Measurements from ENCODE around the gene TMEM114.

The TMEM114 gene

DNA sequence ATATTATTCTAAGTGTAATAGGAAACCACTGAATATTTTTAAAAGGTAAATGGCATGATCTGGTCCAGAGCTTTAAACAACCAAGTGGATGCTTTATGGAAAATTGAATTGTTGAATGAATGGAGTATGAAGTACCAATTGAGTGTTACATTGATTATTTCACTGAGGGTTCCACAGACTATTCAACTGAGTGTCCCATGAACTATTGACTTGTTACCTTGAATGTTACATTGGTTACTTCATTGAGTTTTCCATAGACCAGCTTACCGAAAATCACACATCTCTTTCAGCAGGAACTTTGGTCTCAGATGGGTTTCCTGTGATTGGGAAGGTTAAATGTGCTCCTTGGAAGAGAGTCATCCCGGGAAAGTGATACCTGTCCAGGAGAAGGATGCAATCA lies 56.8 kb downstream of the TMEM114 start:
- Histone ChIP-seq H3K36me3 (replicated peaks) (no peaks in the 10 kb centered on the region), H3K27ac (no peak overlapping the region), H3K27me3 (replicated peaks) (no peaks in the 10 kb centered on the region), H3K4me3 (ENCODE audit: low read depth, low read length) (no peak overlapping the region)
- DNase-seq: no peak
- in situ Hi-C loops (cut with HindIII; ENCODE audit: low pct_ligation_motif_present, low sequenced_read_pairs): no loop called here
- TF ChIP-seq, protein P1, sequence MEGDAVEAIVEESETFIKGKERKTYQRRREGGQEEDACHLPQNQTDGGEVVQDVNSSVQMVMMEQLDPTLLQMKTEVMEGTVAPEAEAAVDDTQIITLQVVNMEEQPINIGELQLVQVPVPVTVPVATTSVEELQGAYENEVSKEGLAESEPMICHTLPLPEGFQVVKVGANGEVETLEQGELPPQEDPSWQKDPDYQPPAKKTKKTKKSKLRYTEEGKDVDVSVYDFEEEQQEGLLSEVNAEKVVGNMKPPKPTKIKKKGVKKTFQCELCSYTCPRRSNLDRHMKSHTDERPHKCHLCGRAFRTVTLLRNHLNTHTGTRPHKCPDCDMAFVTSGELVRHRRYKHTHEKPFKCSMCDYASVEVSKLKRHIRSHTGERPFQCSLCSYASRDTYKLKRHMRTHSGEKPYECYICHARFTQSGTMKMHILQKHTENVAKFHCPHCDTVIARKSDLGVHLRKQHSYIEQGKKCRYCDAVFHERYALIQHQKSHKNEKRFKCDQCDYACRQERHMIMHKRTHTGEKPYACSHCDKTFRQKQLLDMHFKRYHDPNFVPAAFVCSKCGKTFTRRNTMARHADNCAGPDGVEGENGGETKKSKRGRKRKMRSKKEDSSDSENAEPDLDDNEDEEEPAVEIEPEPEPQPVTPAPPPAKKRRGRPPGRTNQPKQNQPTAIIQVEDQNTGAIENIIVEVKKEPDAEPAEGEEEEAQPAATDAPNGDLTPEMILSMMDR (IDR thresholded peaks at IDR 0.05; ENCODE audit: low read depth, low read length, missing control alignments): no peak

DNA sequence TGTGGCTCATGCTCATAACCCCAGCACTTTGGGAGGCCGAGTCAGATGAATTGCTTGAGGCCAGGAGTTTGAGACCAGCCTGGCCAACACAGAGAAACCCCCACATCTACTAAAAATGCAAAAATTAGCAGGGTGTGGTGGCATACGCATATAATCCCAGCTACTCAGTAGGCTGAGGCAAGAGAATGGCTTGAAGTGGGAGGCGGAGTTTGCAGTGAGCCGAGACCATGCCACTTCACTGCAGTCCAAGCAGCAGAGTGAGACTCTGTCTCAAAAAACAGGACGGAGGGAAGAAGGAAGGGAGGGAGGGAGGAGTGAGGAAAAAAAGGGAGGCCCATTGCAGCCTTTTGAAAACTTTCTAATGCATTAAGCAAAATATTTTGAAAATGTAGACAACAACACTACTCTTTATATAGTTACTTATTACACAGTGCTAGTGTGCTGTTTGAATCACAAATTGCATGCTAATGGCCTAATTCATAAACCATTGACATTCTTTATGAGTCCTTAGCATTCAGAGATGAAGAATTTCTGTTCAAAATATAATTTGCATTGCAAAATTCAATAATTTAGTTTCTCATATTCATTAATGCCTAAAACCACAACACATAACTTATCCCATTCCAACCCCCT lies 59.4 kb downstream of the TMEM114 start:
- no peak overlapping the region for H3K4me3 ChIP-seq (ENCODE audit: low read depth, low read length)
- TF ChIP-seq, protein P1 (IDR thresholded peaks at IDR 0.05; ENCODE audit: low read depth, low read length, missing control alignments): no peak
- in situ Hi-C loops (cut with HindIII; ENCODE audit: low pct_ligation_motif_present, low sequenced_read_pairs): no loop called here
- H3K27ac ChIP-seq: no peak overlapping the region
- DNase-seq: no peak
- H3K27me3 ChIP-seq (replicated peaks): no peaks in the 10 kb centered on the region
- H3K36me3 ChIP-seq (replicated peaks): no peaks in the 10 kb centered on the region

DNA sequence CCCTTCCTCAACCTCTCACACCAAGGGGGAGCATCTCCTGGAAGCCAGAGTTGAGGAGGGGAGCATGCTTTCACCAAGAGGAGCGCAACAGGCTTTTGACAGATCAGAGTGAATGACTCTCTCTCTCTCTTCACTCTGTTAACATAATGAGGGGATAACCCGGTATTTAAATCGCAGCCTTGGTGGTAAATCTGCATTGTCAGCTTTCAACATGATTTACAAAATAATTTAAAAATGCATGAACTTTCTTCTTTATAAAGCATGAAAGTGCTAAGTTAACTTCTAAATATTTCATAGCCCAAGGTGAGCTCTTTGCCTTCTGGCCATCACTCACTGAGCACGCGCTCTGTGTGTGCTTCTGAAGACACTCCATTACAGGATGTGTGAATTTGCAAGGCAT lies 61.8 kb downstream of the TMEM114 start:
- no peaks in the 10 kb centered on the region for H3K27me3 ChIP-seq (replicated peaks)
- no peaks in the 10 kb centered on the region for H3K36me3 ChIP-seq (replicated peaks)
- DNase-seq: no peak
- H3K27ac ChIP-seq: no peak overlapping the region
- TF ChIP-seq, protein P1 (IDR thresholded peaks at IDR 0.05; ENCODE audit: low read depth, low read length, missing control alignments): no peak
- in situ Hi-C loops (cut with HindIII; ENCODE audit: low pct_ligation_motif_present, low sequenced_read_pairs): no loop called here
- no peak overlapping the region for H3K4me3 ChIP-seq (ENCODE audit: low read depth, low read length)

DNA sequence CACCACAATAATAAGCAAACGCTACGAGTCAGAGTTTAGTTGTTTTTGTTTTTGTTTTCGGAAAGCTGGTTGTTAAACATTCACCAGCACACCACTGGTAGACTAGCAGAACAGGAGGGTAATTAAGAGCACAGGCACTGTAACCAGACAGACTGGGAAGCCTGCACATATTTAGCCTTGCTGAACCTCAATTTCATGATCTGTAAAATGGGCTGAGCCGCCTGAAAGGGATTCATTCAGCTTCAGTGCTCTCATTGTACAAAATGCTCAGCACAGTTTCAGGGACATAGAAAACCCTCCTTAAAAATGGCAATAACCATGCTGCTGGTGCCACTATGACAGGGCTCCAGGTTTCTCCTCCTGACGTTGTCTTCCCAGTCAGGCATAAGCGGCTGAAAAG lies 66.4 kb downstream of the TMEM114 start:
- H3K27me3 ChIP-seq (replicated peaks): no peaks in the 10 kb centered on the region
- no peaks in the 10 kb centered on the region for H3K36me3 ChIP-seq (replicated peaks)
- TF ChIP-seq, protein P1 (IDR thresholded peaks at IDR 0.05; ENCODE audit: low read depth, low read length, missing control alignments): no peak
- H3K27ac ChIP-seq: no peak overlapping the region
- H3K4me3 ChIP-seq (ENCODE audit: low read depth, low read length): no peak overlapping the region
- in situ Hi-C loops (cut with HindIII; ENCODE audit: low pct_ligation_motif_present, low sequenced_read_pairs): no loop called here
- no peak for DNase-seq

DNA sequence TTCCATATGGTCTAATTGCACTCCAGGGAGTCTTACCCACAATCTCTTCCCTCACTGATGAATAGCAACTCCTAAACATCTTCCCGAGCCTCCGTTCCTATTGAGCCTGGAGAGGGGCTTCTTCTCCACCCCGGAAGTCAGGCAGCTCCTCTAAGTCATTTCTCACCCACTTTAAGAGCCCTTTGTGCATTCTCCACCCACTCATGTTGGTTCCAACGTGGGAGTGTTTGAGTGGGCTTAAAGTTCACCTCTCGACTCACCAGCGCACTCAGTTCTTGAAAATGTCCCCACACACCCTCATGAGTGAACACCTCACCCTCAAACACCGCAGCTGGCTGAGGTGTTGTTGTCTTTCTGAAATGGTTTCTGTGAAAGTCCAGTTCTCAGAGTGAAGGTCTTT lies 67.6 kb downstream of the TMEM114 start:
- DNase-seq: no peak
- in situ Hi-C loops (cut with HindIII; ENCODE audit: low pct_ligation_motif_present, low sequenced_read_pairs): no loop called here
- H3K27ac ChIP-seq: no peak overlapping the region
- TF ChIP-seq, protein P1 (IDR thresholded peaks at IDR 0.05; ENCODE audit: low read depth, low read length, missing control alignments): no peak
- H3K4me3 ChIP-seq (ENCODE audit: low read depth, low read length): no peak overlapping the region
- no peaks in the 10 kb centered on the region for H3K36me3 ChIP-seq (replicated peaks)
- H3K27me3 ChIP-seq (replicated peaks): no peaks in the 10 kb centered on the region

DNA sequence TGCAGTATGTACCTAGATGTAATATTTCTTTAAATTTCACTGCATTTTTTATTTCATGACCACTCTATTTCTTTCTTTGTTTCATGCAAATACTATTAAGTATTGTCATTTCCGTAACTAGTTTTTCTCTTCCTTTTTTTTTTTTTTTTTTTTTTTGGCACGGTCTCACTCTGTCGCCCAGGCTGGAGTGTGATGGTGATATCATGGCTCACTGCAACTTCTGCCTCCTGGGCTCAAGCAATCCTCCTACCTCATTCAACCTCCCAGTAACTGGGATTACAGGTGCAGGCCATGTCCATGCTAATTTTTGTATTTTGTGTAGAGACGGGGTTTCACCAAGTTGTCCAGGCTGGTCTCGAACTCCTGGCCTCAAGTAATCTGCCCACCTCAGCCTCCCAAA lies 70.7 kb downstream of the TMEM114 start:
- no peaks in the 10 kb centered on the region for H3K36me3 ChIP-seq (replicated peaks)
- no peak for DNase-seq
- no peak overlapping the region for H3K4me3 ChIP-seq (ENCODE audit: low read depth, low read length)
- in situ Hi-C loops (cut with HindIII; ENCODE audit: low pct_ligation_motif_present, low sequenced_read_pairs): no loop called here
- TF ChIP-seq, protein P1 (IDR thresholded peaks at IDR 0.05; ENCODE audit: low read depth, low read length, missing control alignments): no peak
- no peaks in the 10 kb centered on the region for H3K27me3 ChIP-seq (replicated peaks)
- no peak overlapping the region for H3K27ac ChIP-seq
